Airway epithelial cell (primary cell): ENCODE measurements around the gene ZNHIT6. TPM values are rescaled to one million over a fixed set of nuclear protein-coding genes. Genes with fewer than 3 reads are reported as not detected.

Source experiments
- total RNA-seq: library from RNA; depleted of rRNA; stranded (reverse); fragments of >200 nt; gene quantifications from 2 replicates; pipeline ENCODE4 v1.2.3, GENCODE V29; 2015

ZNHIT6 gene
- 7.9 and 9.6 TPM in 2 replicates for total RNA-seq

GRCh38 chr1:85707990-85708828 lies at the start of gene ZNHIT6:
Gene ZNHIT6, minus strand, starts transcription at chr1:85708433. Its CDS starts 149 bp downstream, at chr1:85708284.

Other genes starting within 250 kb of the ZNHIT6 start
- 5.5 and 6.7 TPM in 2 replicates for gene DDAH1, start 243.3 kb downstream of the ZNHIT6 start, total RNA-seq
- gene CCN1, start 127.7 kb downstream of the ZNHIT6 start, total RNA-seq: 32.5 and 49.7 TPM in 2 replicates